GM21825 (cell line): ENCODE measurements around the gene WWOX.
"Not testable (repeated sequence)": the region's sequence is repeated elsewhere in the genome, so short reads cannot be mapped to it uniquely, and the experiment has no call there.

Source experiments
- ATAC-seq: cut with Tn5 transposase; IDR thresholded peaks from one replicate; pipeline ENCODE4 v1.9.1; 2021; ENCODE audit warnings: mild to moderate bottlenecking, moderate library complexity; ENCODE audit not compliant: unreplicated experiment

Gene WWOX

DNA sequence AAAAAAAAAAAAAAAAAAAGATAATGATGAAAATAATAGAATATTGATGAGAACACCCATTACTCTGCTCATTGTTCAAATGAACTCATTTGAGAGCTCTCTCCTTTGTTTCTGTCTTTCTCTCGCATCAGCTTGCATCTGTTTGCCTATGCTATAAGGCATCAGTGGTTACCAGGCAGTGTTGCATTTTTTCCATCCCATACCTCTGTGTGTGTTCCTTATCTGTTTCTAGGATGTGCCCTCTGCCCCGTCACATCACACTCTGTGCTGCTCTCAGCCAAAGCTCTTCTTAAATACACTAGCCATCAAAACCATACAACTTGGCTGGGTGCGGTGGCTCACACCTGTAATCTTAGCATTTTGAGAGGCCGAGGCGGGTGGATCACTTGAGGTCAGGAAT lies 568.2 kb downstream of the WWOX start:
- no peak for ATAC-seq

DNA sequence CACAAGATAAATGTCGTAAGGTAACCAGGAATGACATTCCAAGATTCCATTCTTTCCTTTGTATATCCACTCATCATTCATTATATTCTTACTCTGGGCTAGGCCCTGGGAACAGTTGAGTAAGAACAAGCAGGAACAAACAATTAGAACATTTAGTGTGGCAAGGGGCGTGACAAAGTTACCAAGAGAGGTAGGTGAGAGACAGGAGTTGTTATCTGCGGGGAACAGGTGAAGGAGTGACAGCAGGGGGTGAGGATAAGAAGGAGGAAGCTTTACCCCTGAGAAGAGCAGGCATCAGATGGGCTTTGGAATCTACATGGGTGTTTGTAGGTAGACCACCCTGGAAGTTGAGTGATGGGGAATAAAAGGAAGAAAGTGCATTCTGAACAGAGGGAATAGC lies 568.9 kb downstream of the WWOX start:
- no peak for ATAC-seq

DNA sequence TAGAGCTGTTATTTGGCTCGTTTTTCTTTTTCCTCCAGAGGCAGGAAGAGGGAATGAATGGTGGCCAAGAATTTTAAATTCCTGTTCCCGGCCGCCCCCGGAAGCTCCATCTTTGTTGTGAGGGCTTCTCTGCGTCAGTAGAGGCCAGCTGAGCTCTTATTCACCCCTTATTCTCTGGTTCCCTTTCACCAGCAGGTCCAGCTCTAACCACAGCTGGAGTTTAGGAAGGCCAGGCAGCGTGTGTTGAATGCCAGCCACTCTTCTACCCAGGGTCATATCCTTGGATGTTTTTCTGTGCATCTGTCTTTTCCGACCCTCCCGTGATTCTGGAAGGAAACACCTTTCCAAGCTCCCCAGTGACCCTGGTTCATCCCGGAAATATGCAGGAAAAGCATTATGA lies 570.5 kb downstream of the WWOX start:
- ATAC-seq = no peak

DNA sequence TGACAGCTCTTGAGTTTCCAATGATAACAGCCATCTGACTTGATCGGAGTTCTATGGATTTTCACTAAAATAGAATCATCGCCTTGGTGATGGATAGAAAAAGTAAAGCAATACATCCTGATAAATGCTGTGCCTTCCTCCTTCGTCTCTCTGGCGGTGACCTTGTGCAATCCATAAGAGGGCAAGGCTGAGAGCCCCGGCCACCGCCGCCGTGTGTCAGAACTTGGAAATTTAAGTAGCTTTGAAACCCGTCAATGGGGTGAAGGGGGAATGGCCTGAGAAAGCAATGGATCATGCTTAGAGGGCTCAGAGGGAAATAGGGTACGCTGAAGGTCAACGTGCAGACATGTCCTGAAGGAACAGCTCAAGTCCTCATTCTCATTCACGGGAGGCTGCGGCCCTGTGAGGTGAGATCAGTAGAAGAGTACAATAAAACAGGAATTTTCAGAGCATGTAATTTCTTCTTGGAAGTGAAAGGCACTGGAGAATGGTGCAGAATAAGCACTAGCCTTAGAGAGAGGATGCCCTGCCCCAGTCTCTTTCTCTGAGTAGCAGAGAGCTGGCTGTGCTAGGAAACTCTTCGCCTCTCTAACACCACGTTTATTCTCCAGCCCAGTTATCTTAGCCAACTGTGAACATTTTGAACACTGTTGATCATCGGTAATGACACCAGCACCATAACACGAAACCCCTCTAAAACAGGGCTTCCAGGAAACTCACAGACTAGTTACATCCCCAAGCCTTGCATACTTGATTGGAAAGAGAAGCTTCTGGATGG lies 573.5 kb downstream of the WWOX start:
- ATAC-seq = no peak

DNA sequence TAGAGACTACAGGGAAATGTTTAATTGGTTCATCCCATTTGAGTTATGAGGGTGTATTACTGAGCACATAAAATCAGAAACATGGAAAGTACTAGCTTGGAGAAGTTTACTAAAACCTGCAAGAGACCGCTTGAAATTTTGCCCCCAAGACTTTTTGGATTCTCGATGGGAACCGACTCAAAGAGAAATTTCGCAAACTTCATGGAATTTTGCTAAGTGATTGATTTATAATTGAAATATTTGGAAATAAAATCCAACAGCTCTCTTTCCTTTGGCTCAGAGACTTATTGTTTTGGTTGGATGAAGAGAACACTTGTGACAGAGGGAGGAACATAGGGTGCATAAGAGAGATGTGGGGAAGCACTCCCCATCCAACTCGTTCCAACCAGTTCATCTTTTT lies 574.4 kb downstream of the WWOX start:
- ATAC-seq = no peak

DNA sequence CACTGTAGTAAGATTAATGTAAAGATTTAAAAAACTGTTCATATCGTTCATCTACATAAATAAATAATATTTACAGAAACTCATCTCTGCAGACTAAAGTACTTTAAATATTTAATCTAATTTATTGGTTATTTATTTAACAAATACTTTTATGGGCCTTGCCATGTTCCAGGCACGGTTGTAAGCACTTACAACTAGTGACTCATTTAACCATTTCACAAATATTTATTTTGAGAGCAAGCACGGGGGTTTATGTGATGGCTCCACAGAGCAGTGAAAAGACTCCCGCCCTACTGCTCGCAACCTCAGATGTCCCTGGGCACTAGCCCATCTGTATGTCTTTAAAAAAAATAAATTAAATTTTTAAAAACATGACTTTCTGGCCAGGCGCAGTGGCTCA lies 575.9 kb downstream of the WWOX start:
- no peak for ATAC-seq

DNA sequence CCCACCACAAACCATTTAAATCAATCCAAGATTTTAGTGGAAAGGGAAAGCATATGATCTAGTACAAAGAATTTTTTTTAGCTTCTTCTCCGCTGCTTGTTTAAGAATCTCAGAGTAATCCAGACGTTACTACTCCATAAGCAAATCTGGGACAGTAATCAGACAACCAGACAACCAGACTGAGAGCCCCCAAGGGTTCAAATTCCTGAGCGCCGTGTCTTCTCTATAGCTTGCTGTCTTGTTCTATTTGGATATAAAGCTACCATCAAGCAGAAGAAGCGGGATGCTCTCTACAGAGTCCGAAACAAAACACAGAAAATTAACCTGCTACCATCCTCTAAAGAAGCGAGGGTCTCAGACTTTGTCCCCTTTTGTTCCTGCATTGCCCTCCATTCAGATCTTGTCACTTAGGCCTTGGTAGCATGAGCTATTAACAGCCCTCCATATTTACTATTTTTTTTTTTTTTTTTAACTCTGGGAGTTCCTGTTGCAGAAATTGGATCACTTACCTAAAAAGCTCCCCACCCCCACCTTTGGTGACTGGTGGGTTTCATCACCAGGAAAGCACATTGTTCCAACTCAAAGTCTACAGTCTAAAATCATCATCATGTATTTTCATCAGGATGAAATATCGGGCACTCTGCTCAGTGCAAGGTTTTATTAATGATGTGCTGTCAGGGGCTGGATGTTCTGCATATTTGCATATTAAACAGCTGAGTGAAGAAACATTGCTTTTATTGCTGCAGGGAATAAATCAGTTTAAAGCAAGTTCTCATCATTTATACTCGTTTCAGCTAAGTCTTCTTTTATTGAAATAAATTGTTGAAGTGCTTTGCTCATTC lies 576.7 kb downstream of the WWOX start:
- ATAC-seq = no peak

DNA sequence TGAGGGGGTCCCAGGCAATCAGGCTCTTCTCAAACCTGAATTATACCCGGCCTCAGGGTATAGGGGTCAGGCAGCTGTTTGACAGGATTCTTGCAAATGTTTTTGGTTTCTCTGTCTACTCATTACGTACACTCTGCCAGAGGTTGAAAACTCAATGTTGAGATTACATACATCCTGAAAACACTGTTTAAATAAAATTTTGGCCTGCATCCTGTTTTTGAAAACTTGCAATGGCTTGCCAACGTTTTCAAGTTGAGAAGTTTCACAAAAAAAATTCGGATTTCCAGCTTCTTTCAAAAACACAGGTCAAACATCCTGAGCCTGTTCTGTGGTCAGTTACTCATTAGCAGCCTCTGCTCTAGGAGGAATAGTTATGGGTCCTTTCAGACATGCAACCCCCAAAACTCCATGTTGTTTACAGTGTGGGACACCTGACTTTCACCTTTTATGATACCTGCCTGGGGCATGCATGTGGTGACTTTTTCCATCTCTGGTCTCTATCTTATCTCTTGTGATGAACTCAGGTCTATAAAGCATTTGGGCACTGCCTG lies 577.8 kb downstream of the WWOX start:
- ATAC-seq = no peak

DNA sequence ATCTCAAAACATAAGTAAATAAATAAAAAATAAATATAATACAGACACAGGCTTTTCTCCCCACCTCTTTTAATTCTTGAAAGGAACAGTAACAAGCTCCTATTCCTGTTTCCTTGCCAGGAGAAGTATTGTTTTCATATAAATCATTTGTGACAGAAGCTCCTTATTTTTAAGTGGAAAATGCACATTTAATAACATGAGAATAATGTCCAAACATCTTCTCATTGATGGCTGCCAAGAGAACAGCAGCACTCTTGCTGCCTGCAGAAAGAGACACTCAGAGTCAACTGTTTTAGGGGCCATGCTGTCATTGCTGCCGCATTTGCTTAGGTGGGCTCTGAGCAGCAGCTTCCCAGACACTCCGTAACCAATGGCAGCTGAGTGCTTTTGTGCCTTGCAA lies 580.1 kb downstream of the WWOX start:
- no peak for ATAC-seq

DNA sequence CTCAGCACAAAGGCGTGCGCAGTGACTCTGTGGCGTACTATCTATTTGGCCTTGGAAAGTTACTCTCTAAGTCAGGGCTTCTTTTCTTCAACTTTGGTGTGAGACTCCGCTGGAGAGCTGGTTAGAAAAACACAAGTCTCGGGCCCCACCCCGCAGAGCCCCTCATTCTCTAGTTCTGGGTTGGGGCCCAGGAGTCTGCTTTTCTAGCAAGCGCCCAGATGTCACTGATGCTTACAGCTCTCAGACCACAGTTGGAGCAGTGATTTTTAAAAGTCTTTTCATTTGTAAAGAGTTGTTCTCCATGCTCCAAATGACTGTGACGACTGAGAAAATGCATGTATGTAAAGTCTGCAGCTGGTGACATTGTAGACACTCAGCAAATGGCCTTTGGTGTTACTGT lies 582.3 kb downstream of the WWOX start:
- no peak for ATAC-seq

DNA sequence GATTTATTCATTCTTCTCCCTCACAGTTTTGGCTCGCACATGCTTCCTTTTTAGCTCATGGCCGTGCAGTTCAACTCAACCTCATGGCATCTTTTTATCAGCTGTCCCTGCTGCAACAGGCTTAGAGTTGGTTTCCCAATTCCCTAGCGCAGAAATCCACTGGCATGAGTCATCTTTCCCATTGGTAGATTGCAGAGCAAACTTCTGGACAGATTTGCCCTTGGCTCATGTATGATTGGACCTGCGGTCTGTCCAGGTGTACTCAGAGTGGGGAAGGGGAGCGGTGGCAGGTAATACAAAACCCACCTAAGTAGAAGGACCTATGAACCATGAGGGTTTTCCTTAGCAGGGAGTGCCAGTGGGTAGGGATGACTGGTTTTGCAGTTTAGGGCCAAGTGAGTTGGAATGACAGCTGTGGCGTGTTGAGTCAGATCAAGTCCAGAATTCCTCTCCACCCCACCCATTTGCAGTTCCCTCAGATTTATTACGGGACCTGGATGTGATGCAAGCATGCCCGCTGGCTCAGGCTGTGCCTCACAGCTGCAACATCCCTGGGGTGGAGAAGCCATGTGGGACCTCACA lies 584.7 kb downstream of the WWOX start:
- ATAC-seq = no peak

DNA sequence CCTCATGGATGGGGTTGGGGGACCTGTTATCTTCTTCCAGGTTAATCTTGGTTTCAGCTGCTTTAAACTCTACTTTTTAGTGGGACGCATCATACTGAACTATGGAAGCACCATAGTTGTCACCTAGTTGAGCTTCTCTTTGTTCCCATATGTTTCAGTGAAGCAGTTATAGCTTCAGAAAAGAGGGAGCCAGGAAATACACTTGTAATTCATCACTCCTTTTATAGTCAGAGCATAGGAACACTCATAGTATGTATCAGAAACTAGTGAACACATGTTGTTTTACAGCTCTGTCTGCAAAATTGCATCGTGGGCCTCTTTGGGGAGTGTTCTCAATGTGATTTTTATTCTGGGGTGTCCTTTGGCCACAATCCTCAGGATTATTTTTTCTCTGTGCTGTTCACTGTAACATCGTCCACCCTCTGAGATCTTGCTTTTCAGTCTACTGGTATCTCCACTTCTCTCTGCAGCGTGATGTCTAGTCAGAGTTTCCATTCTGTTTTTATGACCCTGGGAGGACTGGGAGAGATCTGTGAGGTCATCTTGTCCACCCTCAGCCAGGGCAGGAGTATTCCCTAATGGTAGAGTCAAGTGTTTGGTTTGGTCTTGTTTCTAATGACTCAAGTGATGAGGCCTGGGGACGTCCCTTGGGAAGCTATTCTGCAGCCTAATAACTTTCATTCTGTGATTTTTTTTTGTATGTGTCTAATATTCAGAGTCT lies 585.4 kb downstream of the WWOX start:
- no peak for ATAC-seq

DNA sequence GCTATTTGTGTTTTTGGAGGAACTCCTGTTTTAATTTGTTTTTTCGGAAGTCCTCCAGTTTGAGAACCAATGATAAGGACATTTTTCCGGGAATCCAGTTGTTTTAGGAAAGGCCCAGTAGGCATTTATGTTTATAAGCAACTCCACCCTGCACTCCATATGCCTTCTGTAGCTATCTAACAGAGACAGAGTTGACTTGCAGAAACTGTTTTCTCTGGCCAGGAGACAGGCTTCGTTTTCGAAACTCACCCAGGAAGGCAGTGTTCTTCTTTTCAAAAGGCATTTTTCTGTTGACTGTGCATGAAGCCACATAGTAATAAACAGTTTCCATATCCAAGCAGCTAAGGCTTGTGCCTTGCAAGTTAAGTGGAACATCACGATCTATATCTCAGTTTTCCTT lies 587.1 kb downstream of the WWOX start:
- no peak for ATAC-seq

DNA sequence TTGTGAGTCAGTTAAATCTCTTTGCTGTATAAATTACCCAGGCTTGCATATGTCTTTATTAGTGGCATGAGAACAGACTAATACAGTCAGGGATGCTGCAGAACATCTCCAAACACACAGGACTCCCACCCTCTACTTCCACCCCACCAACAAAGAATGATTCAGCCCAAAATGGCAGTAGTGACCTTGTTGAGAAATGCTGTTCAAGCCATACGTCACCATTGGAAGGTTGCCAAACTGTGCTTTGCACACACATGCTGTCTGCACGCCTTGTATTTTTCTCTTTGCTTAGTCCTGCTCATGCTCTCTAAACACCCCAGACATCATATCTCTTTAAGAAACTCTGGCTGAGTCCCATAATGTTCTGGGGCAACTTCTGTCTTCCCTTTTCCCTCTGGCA lies 589.6 kb downstream of the WWOX start:
- no peak for ATAC-seq

DNA sequence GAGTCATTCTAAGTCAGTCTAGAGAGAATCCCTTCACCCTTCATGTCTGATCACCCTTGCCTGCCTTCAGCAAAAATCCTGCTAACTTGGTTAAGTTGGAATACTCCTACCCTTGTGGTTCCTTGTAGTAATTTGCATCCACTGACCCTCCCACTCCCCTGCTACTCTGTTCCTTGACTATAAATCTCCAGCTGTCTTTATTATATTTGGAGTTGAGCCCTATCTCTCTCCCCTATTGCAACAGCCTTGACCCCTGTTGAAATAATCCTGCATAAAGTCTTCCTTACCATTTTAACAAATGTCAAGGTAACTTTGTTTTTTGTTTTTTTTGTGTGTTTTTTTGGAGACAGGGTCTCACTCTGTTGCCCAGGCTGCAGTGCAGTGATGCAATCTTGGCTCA lies 590.1 kb downstream of the WWOX start:
- no peak for ATAC-seq

DNA sequence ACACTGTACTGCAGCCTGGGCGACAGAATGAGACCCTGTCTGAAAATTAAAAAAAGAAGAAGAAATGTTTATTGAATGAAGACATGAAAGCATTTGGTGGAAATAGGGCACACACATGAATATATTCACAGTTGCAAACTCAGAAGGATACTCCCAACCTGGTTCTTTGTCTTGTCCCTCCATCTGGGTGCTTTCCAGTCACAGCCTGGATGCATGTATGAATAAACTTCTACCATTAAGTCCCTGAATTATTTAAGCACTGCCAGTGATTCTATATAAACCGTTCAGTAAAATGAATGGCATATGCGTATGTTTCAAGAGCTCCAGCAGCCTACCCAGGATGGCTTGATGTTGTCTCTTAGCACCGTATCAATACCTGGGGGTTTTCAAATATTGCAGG lies 591.1 kb downstream of the WWOX start:
- no peak for ATAC-seq

DNA sequence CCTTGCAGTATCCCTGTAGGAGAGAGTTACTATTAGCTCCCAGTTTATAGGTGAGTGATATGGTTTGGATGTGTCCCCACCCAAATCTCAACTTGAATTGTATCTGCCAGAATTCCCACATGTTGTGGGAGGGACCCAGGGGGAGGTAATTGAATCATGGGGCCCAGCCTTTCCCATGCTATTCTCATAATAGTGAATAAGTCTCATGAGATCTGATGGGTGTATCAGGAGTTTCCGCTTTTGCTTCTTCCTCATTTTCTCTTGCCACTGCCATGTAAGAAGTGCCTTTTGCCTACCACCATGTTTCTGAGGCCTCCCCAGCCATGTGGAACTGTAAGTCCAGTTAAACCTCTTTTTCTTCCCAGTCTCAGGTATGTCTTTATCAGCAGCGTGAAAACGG lies 592.3 kb downstream of the WWOX start:
- not testable (repeated sequence) for ATAC-seq

DNA sequence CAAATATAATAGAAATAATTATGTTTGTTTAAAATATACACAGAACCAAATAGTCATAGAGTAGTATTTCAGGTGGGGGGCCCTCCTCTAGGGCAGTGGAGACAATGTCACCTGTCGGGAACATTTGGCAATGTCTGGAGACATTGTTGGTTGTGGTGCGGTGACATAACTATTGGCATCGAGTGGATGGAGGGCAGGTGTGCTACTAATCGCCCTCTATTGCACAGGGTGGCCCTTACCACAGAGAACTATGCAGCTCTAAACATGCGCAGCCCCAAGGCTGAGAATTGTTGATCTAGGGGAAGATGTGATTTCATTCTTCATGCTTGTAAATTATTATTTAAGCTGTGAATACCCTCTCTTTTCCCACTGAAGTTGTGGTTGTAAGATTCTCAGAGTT lies 594.0 kb downstream of the WWOX start:
- no peak for ATAC-seq

DNA sequence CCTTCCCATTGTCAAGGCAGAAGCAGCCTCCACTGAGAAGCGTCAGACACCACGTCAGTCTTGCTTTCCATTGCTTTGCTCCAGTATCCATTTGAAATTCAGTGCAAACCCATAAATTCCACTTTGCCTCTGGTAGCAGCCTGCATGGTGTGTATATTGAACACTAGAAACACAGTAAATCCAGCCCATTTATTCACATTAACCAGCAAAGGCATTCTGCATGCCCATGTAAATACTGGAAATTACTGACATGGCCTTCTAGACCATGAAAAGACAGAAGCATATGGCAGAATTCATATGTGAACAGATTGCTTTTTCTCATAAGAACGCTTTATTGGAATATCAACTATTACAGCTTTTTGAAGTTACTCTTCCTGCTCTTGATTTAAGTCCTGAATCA lies 595.0 kb downstream of the WWOX start:
- ATAC-seq = no peak

DNA sequence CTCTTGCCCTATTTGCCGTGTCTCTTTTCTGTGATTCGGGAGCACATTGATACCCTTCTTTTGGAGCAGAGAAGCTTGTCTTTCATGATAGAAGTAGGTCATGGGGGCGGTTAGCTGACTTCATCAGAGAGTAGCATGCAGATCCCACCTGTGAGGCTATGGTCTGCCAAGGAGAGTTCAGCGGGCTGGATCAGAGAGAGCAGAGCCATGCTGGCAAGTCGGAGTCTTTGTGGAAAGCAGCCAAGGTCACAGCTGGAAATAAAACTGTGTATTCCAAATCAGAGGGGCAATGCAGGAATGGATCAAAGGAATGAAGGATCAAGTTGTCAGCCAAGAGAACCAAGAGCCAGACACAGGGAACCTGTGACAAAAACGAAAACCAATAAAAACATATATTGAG lies 595.9 kb downstream of the WWOX start:
- no peak for ATAC-seq

DNA sequence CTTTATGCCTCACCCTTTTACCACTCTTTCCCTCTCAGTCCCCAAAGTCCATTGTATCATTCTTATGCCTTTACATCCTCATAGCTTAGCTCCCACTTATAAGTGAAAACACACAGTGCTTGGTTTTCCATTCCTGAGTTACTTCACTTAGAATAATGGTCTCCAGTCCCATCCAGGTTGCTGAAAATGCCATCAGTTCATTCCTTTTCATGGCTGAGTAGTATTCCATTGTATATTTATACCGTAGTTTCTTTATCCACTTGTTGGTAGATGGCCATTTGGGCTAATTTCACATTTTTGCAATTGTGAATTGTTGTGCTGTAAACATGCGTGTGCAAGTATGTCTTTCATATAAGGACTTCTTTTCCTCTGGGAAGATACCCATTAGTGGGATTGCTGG lies 597.3 kb downstream of the WWOX start:
- no peak for ATAC-seq
